IPS-15b (cell line): Measurements from ENCODE around the gene CD300LD.
"Not testable (repeated sequence)": the region's sequence is repeated elsewhere in the genome, so short reads cannot be mapped to it uniquely, and the experiment has no call there.

ENCODE experiments used
- H3K27me3 ChIP-seq: one replicate; pipeline ENCODE4 v1.6.1; 2013; ENCODE audit warnings: low read length; ENCODE audit not compliant: control insufficient read depth, insufficient read depth
- H3K36me3 ChIP-seq: one replicate; pipeline ENCODE4 v1.6.1; 2013; ENCODE audit warnings: low read length; ENCODE audit not compliant: control insufficient read depth, insufficient read depth
- H3K4me1 ChIP-seq: one replicate; pipeline ENCODE4 v1.6.1; 2013; ENCODE audit warnings: mild to moderate bottlenecking, low read length; ENCODE audit not compliant: control insufficient read depth, insufficient read depth
- H3K4me3 ChIP-seq: one replicate; pipeline ENCODE4 v1.5.1; 2013; ENCODE audit warnings: low read depth, low read length
- H3K9ac ChIP-seq: one replicate; pipeline ENCODE4 v1.6.1; 2013; ENCODE audit warnings: low read depth, mild to moderate bottlenecking, low read length
- H3K9me3 ChIP-seq: one replicate; pipeline ENCODE4 v1.6.1; 2013; ENCODE audit warnings: mild to moderate bottlenecking, low read length; ENCODE audit not compliant: control insufficient read depth, insufficient read depth

The CD300LD gene

GRCh38 chr17:74585711-74586110 lies 6.4 kb downstream of the CD300LD start:
- Histone ChIP-seq H3K4me1 (no peaks in the 10 kb centered on the region), H3K9me3 (no peaks in the 10 kb centered on the region), H3K9ac (no peak overlapping the region), H3K36me3 (no peaks in the 10 kb centered on the region), H3K4me3 (no peak overlapping the region), H3K27me3 (no peaks in the 10 kb centered on the region)

GRCh38 chr17:74584292-74585060 lies 7.6 kb downstream of the CD300LD start:
- no peaks in the 10 kb centered on the region for H3K4me1 ChIP-seq

GRCh38 chr17:74582633-74583032 lies 9.4 kb downstream of the CD300LD start:
- Histone ChIP-seq H3K36me3 (no peaks in the 10 kb centered on the region), H3K9ac (no peak overlapping the region), H3K27me3 (no peaks in the 10 kb centered on the region), H3K9me3 (no peaks in the 10 kb centered on the region), H3K4me1 (no peaks in the 10 kb centered on the region), H3K4me3 (no peak overlapping the region)

More at GRCh38 chr17:74584292-74585060, 7.6 kb downstream of the CD300LD start:
- no peaks in the 10 kb centered on the region for H3K27me3 ChIP-seq
- H3K9ac ChIP-seq, result no peak overlapping the region
- no peaks in the 10 kb centered on the region for H3K9me3 ChIP-seq
- no peaks in the 10 kb centered on the region for H3K36me3 ChIP-seq
- no peak overlapping the region for H3K4me3 ChIP-seq

GRCh38 chr17:74579900-74580299 lies 12.2 kb downstream of the CD300LD start:
- Histone ChIP-seq H3K9ac (no peak overlapping the region), H3K4me1 (no peaks in the 10 kb centered on the region), H3K9me3 (no peaks in the 10 kb centered on the region), H3K36me3 (no peaks in the 10 kb centered on the region), H3K27me3 (no peaks in the 10 kb centered on the region), H3K4me3 (no peak overlapping the region)

- H3K4me1 ChIP-seq, result no peaks in the 10 kb centered on the region
- no peak overlapping the region for H3K9ac ChIP-seq
- H3K4me3 ChIP-seq, result no peak overlapping the region
- H3K36me3 ChIP-seq, result no peaks in the 10 kb centered on the region
- no peaks in the 10 kb centered on the region for H3K27me3 ChIP-seq
- H3K9me3 ChIP-seq, result no peaks in the 10 kb centered on the region
Observed at GRCh38 chr17:74578979-74579378, 13.1 kb downstream of the CD300LD start.

- H3K4me1 ChIP-seq, result no peaks in the 10 kb centered on the region
- no peaks in the 10 kb centered on the region for H3K9me3 ChIP-seq
- H3K36me3 ChIP-seq, result no peaks in the 10 kb centered on the region
- no peak overlapping the region for H3K9ac ChIP-seq
- no peak overlapping the region for H3K4me3 ChIP-seq
- H3K27me3 ChIP-seq, result no peaks in the 10 kb centered on the region
Observed at GRCh38 chr17:74574489-74575142, 17.5 kb downstream of the CD300LD start.

GRCh38 chr17:74573635-74574034 lies 18.4 kb downstream of the CD300LD start:
- H3K9me3 ChIP-seq, H3K4me3 ChIP-seq, H3K36me3 ChIP-seq, H3K9ac ChIP-seq, H3K27me3 ChIP-seq, H3K4me1 ChIP-seq: not testable (repeated sequence)

GRCh38 chr17:74573169-74573568 lies 18.9 kb downstream of the CD300LD start:
- H3K9ac ChIP-seq, result no peak overlapping the region
- H3K27me3 ChIP-seq, result no peaks in the 10 kb centered on the region

GRCh38 chr17:74571621-74572270 lies 20.3 kb downstream of the CD300LD start:
- H3K36me3 ChIP-seq, result no peaks in the 10 kb centered on the region
- no peak overlapping the region for H3K9ac ChIP-seq
- H3K9me3 ChIP-seq, result no peaks in the 10 kb centered on the region
- no peaks in the 10 kb centered on the region for H3K27me3 ChIP-seq
- H3K4me1 ChIP-seq, result no peaks in the 10 kb centered on the region
- H3K4me3 ChIP-seq, result no peak overlapping the region

More at GRCh38 chr17:74573169-74573568, 18.9 kb downstream of the CD300LD start:
- Histone ChIP-seq H3K4me3 (no peak overlapping the region), H3K4me1 (no peaks in the 10 kb centered on the region), H3K36me3 (no peaks in the 10 kb centered on the region), H3K9me3 (no peaks in the 10 kb centered on the region)

- no peak overlapping the region for H3K9ac ChIP-seq
- no peaks in the 10 kb centered on the region for H3K4me1 ChIP-seq
- H3K4me3 ChIP-seq, result no peak overlapping the region
- H3K27me3 ChIP-seq, result no peaks in the 10 kb centered on the region
- H3K9me3 ChIP-seq, result no peaks in the 10 kb centered on the region
- no peaks in the 10 kb centered on the region for H3K36me3 ChIP-seq
Observed at GRCh38 chr17:74569020-74570003, 22.8 kb downstream of the CD300LD start.
